ENCODE results near the gene PIGZ. TPM values are rescaled to one million over a fixed set of nuclear protein-coding genes. Genes with fewer than 3 reads are reported as not detected.

PIGZ gene
- total RNA-seq, 1 donor from 2014 or later = not detected

DNA sequence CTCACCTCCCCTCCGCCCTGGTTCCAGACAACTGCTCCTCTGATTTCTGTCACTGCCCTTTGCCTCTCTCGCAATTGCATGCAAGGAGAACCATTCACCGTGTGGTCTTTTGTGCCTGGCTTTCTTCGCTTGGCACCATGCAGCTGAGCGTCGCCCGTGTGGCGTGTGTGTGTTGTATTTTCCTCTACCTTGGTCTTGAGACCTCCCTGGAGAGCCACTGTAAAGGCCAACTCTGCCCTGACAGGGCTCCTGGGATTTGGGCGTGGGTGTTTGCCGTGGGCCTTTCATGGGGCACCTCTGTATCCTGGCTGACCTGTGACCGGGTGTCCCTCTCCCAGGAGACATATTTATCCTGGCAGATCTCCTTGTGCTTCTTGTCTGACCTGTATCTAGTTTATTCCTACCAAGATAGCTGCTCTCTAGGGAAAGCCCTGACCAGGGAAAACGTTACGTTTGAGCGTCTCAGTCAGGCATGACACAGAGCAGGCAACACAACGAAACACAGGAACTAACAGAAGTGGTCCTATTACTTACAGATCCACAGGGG, 2.0 kb upstream of the PIGZ start:
- H3K4me1 ChIP-seq = no peaks in the 10 kb centered on the region
- TF ChIP-seq, protein P1, sequence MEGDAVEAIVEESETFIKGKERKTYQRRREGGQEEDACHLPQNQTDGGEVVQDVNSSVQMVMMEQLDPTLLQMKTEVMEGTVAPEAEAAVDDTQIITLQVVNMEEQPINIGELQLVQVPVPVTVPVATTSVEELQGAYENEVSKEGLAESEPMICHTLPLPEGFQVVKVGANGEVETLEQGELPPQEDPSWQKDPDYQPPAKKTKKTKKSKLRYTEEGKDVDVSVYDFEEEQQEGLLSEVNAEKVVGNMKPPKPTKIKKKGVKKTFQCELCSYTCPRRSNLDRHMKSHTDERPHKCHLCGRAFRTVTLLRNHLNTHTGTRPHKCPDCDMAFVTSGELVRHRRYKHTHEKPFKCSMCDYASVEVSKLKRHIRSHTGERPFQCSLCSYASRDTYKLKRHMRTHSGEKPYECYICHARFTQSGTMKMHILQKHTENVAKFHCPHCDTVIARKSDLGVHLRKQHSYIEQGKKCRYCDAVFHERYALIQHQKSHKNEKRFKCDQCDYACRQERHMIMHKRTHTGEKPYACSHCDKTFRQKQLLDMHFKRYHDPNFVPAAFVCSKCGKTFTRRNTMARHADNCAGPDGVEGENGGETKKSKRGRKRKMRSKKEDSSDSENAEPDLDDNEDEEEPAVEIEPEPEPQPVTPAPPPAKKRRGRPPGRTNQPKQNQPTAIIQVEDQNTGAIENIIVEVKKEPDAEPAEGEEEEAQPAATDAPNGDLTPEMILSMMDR (IDR thresholded peaks at IDR 0.05) = no peak
- no peak for TF ChIP-seq EZH2phosphoT487 (IDR thresholded peaks at IDR 0.05)
- no peaks in the 10 kb centered on the region for H3K36me3 ChIP-seq
- Mint-ChIP-seq H3K4me1 (peaks cover 21% of the 10 kb centered on the region), H3K36me3 (peaks cover 5% of the 10 kb centered on the region), H3K27ac (peak overlapping the region; percentile 60), H3K4me3 (peak overlapping the region; percentile 84), H3K9me3 (peaks cover 17% of the 10 kb centered on the region), H3K27me3 (ENCODE audit: insufficient read depth, low read depth) (peaks cover 41% of the 10 kb centered on the region)
- H3K4me2 ChIP-seq = no peak overlapping the region
- no peaks in the 10 kb centered on the region for H3F3A ChIP-seq (ENCODE audit: low read depth)
- peaks cover 63% of the 10 kb centered on the region for H3K27me3 ChIP-seq
- no peak for DNase-seq (ENCODE audit: low spot score)
- H2AFZ ChIP-seq (replicated peaks) = no peak overlapping the region
- H3K4me3 ChIP-seq = no peak overlapping the region
- no peak overlapping the region for H3K9ac ChIP-seq
- H3K9me3 ChIP-seq (ENCODE audit: low read depth) = no peaks in the 10 kb centered on the region
- no peaks in the 10 kb centered on the region for H3K79me2 ChIP-seq (ENCODE audit: low read depth)
- no peaks in the 10 kb centered on the region for H4K20me1 ChIP-seq (ENCODE audit: low read depth)
- H3K27ac ChIP-seq = no peak overlapping the region

DNA sequence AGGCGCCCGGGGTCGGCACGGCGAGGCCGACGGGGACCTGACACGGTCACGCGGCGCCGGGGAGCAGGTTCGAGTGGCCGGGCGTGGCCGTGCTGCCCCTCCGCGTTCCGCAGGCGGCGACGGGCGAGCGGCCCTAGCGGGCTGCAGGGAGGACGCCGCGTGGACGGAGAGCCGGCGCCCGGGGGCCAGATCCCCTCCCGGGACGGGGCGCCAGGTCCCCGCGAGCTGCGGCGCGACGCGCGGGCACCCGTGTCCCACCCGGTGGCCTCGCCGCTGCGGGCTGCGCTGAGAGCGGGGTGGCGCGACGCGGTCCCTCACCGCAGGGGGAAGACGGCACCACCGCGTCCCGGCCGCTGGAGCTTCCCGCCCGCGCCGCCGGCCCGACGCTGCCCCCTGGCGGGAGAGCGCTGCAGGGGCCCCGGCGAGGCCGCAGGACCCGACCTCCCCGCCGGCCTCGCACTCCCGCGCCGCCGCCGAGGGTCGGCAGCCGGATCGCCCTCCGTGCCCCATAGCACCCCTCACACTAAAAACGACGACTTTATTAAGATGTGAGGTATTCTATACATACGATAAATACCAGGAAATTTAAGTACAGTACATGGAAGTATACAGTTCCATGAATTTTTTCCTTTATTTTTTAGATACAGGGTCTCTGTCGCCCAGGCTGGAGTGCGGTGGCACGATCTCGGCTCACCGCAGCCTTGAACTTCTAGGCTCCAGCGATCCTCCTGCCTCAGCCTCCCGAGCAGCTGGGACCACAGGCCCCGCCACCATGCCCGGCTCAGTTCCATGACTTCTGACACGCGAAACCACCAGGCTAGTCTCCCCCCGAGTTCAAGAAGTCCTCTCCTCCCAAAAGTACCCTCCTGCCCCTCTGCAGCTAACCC, 1.3 kb upstream of the PIGZ start:
- Histone ChIP-seq H3K4me2 (peak overlapping the region; percentile 98), H3K79me2 (ENCODE audit: low read depth) (no peaks in the 10 kb centered on the region), H3K4me3 (peak overlapping the region; percentile 84), H3K27me3 (peaks cover 70% of the 10 kb centered on the region), H3K36me3 (no peaks in the 10 kb centered on the region), H2AFZ (replicated peaks) (peak overlapping the region; percentile 95), H3K9ac (no peak overlapping the region), H3K9me3 (ENCODE audit: low read depth) (no peaks in the 10 kb centered on the region), H3F3A (ENCODE audit: low read depth) (no peaks in the 10 kb centered on the region), H3K27ac (no peak overlapping the region), H4K20me1 (ENCODE audit: low read depth) (no peaks in the 10 kb centered on the region), H3K4me1 (no peaks in the 10 kb centered on the region)
- Mint-ChIP-seq H3K4me1 (peaks cover 18% of the 10 kb centered on the region), H3K4me3 (peak overlapping the region; percentile 84), H3K36me3 (peaks cover 5% of the 10 kb centered on the region), H3K27me3 (ENCODE audit: insufficient read depth, low read depth) (peaks cover 48% of the 10 kb centered on the region), H3K9me3 (peaks cover 17% of the 10 kb centered on the region), H3K27ac (peak overlapping the region; percentile 60)
- peak; percentile 86 for DNase-seq (ENCODE audit: low spot score)
- TF ChIP-seq, protein P1 (IDR thresholded peaks at IDR 0.05) = peak; percentile 68
- peak; percentile 65 for TF ChIP-seq EZH2 (IDR thresholded peaks at IDR 0.05)
- TF ChIP-seq EZH2phosphoT487 (IDR thresholded peaks at IDR 0.05) = peak; percentile 24

DNA sequence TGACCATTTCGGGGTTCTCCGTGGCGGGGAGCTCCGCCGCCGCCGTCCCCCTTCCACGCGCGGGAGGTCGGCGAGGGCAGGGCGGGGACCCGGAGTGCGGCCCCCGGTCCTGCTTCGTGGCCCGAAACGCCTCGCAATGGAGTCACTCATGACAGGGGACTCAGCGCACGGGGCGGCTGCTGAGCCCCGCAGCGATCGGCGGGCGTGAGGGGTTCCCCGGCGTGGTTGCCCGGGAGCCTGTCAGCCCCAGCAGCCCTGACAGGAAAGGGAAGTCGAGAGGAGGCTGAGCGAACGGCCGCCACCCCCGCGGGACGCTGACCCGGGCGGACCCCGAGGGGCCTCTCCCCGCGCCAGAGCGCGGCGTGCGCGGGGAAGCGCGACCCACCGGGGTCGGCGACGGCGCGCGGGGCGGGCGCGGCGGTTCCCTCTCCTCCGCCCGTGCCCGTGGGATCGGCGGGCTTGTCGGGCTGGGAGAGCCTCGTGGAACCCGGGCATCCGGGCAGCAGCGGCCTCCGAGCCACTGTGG, 564 bp upstream of the PIGZ start:
- H4K20me1 ChIP-seq (ENCODE audit: low read depth) = no peaks in the 10 kb centered on the region
- peak overlapping the region; percentile 98 for H3K4me2 ChIP-seq
- no peak overlapping the region for H3K27ac Mint-ChIP-seq
- H3K36me3 Mint-ChIP-seq = peaks cover 5% of the 10 kb centered on the region
- TF ChIP-seq, protein P1 (IDR thresholded peaks at IDR 0.05) = no peak
- TF ChIP-seq EZH2phosphoT487 (IDR thresholded peaks at IDR 0.05) = peak; percentile 86
- TF ChIP-seq EZH2 (IDR thresholded peaks at IDR 0.05) = peak; percentile 87
- peaks cover 77% of the 10 kb centered on the region for H3K27me3 ChIP-seq
- no peaks in the 10 kb centered on the region for H3K4me1 ChIP-seq
- no peak overlapping the region for H3K9ac ChIP-seq
- peak overlapping the region; percentile 95 for H2AFZ ChIP-seq (replicated peaks)
- no peaks in the 10 kb centered on the region for H3K9me3 ChIP-seq (ENCODE audit: low read depth)
- H3K79me2 ChIP-seq (ENCODE audit: low read depth) = no peaks in the 10 kb centered on the region
- H3K4me3 Mint-ChIP-seq = peak overlapping the region; percentile 77
- H3K9me3 Mint-ChIP-seq = peaks cover 17% of the 10 kb centered on the region
- H3K4me3 ChIP-seq = peak overlapping the region; percentile 84
- H3K36me3 ChIP-seq = no peaks in the 10 kb centered on the region
- H3F3A ChIP-seq (ENCODE audit: low read depth) = no peaks in the 10 kb centered on the region
- peaks cover 49% of the 10 kb centered on the region for H3K27me3 Mint-ChIP-seq (ENCODE audit: insufficient read depth, low read depth)
- peaks cover 18% of the 10 kb centered on the region for H3K4me1 Mint-ChIP-seq
- DNase-seq (ENCODE audit: low spot score) = peak; percentile 54
- H3K27ac ChIP-seq = no peak overlapping the region
